Measurements from ENCODE around the gene TLE7. TPM values are rescaled to one million over a fixed set of nuclear protein-coding genes. Genes with fewer than 3 reads are reported as not detected.

The TLE7 gene
- total RNA-seq, result not detected

- no peak for DNase-seq
Measured at GRCh38 chr16:71442051-71442440, at the start of gene TLE7. Gene TLE7, minus strand, starts transcription at chr16:71442054. Its CDS starts 8,730 bp downstream, at chr16:71433324.

GRCh38 chr16:71491054-71491453, 49.2 kb upstream of the TLE7 start:
- DNase-seq, result no peak

GRCh38 chr16:71490361-71490760, 48.5 kb upstream of the TLE7 start:
- DNase-seq, result no peak

- DNase-seq, result no peak
Measured at GRCh38 chr16:71489122-71489521, 47.3 kb upstream of the TLE7 start, which contains the start of gene ZNF19. Gene ZNF19, minus strand, starts transcription at chr16:71489324. Its CDS starts 7,210 bp downstream, at chr16:71482114.

GRCh38 chr16:71484006-71484893, 42.4 kb upstream of the TLE7 start:
- DNase-seq, result peak; percentile 90

- DNase-seq, result no peak
Measured at GRCh38 chr16:71482569-71482968, 40.7 kb upstream of the TLE7 start.

- no peak for DNase-seq
Measured at GRCh38 chr16:71480956-71481355, 39.1 kb upstream of the TLE7 start.

GRCh38 chr16:71479420-71479819, 37.6 kb upstream of the TLE7 start:
- DNase-seq, result no peak

- DNase-seq, result no peak
Measured at GRCh38 chr16:71476457-71477124, 34.7 kb upstream of the TLE7 start.

- no peak for DNase-seq
Measured at GRCh38 chr16:71474864-71475263, 33.0 kb upstream of the TLE7 start.

GRCh38 chr16:71473891-71474290, 32.0 kb upstream of the TLE7 start:
- no peak for DNase-seq

GRCh38 chr16:71472931-71473330, 31.1 kb upstream of the TLE7 start:
- DNase-seq, result no peak

GRCh38 chr16:71472051-71472450, 30.2 kb upstream of the TLE7 start:
- DNase-seq, result no peak

- no peak for DNase-seq
Measured at GRCh38 chr16:71467810-71468209, 26.0 kb upstream of the TLE7 start.

- no peak for DNase-seq
Measured at GRCh38 chr16:71464231-71464630, 22.4 kb upstream of the TLE7 start.

- DNase-seq, result peak; percentile 87
Measured at GRCh38 chr16:71461686-71462648, 20.1 kb upstream of the TLE7 start, which contains the start of gene ZNF23. Gene ZNF23, minus strand, starts transcription at chr16:71462247. Its CDS starts 5,451 bp downstream, at chr16:71456796.

- no peak for DNase-seq
Measured at GRCh38 chr16:71460941-71461340, 19.1 kb upstream of the TLE7 start.

GRCh38 chr16:71460236-71460635, 18.4 kb upstream of the TLE7 start:
- no peak for DNase-seq

- no peak for DNase-seq
Measured at GRCh38 chr16:71459510-71459909, 17.7 kb upstream of the TLE7 start.

- no peak for DNase-seq
Measured at GRCh38 chr16:71456801-71457200, 14.9 kb upstream of the TLE7 start.

- no peak for DNase-seq
Measured at GRCh38 chr16:71453036-71453435, 11.2 kb upstream of the TLE7 start.

- DNase-seq, result no peak
Measured at GRCh38 chr16:71449020-71449419, 7.2 kb upstream of the TLE7 start.
